GM23338 (cell line): ENCODE results near the gene IGBP1. TPM values are rescaled to one million over a fixed set of nuclear protein-coding genes. Genes with fewer than 3 reads are reported as not detected.
A peak's percentile ranks its signal among the peaks of the same experiment; 100 is the strongest.

Source experiments
- ATAC-seq: fragments of 200-7000 bp; cut with Tn5 transposase; 3 replicates; pipeline ENCODE4 v1.9.1; 2020
- DNase-seq: peaks from one replicate; pipeline ENCODE4 v3.0.0-alpha.2; 2015; ENCODE audit warnings: low spot score
- H2AFZ ChIP-seq: fragments of 200-600 bp; sonication (generic); 2 replicates; pipeline ENCODE4 v1.8.0; 2016; ENCODE audit warnings: antibody characterized with exemption, mild to moderate bottlenecking, moderate library complexity
- H3F3A ChIP-seq: fragments of 200-600 bp; sonication (generic); replicated peaks from 2 replicates; pipeline ENCODE4 v1.8.0; 2017; ENCODE audit warnings: antibody characterized with exemption, mixed run types, low read depth
- H3K27ac ChIP-seq: fragments of 200-600 bp; sonication (generic); 2 replicates; pipeline ENCODE4 v1.6.1; 2016; ENCODE audit warnings: low read depth
- H3K27me3 ChIP-seq: fragments of 200-600 bp; sonication (generic); 2 replicates; pipeline ENCODE4 v1.8.0; 2016; ENCODE audit warnings: mild to moderate bottlenecking, mixed run types, moderate library complexity; ENCODE audit not compliant: insufficient read depth
- H3K36me3 ChIP-seq: fragments of 200-600 bp; sonication (generic); 2 replicates; pipeline ENCODE4 v1.8.0; 2016; ENCODE audit warnings: mild to moderate bottlenecking; ENCODE audit not compliant: insufficient read depth
- H3K4me1 ChIP-seq: fragments of 200-600 bp; sonication (generic); 2 replicates; pipeline ENCODE4 v1.8.0; 2016; ENCODE audit warnings: mild to moderate bottlenecking, moderate library complexity; ENCODE audit not compliant: insufficient read depth
- H3K4me2 ChIP-seq: fragments of 200-600 bp; sonication (generic); 2 replicates; pipeline ENCODE4 v1.7.1; 2017; ENCODE audit warnings: mixed run types
- H3K4me3 ChIP-seq: fragments of 200-600 bp; sonication (generic); 2 replicates; pipeline ENCODE4 v1.6.1; 2016; ENCODE audit warnings: mixed run types
- H3K79me2 ChIP-seq: fragments of 200-600 bp; sonication (generic); replicated peaks from 2 replicates; pipeline ENCODE4 v1.8.0; 2017; ENCODE audit warnings: mild to moderate bottlenecking; ENCODE audit not compliant: insufficient read depth
- H3K9me2 ChIP-seq: fragments of 200-600 bp; sonication (generic); 2 replicates; pipeline ENCODE4 v1.8.0; 2017; ENCODE audit not compliant: insufficient read depth
- H4K20me1 ChIP-seq: fragments of 200-600 bp; sonication (generic); replicated peaks from 2 replicates; pipeline ENCODE4 v1.8.0; 2017; ENCODE audit warnings: mild to moderate bottlenecking; ENCODE audit not compliant: insufficient read depth
- H3K27ac Mint-ChIP-seq: 2 replicates; pipeline ENCODE4 v1.8.0; 2020; ENCODE audit warnings: inconsistent platforms, mild to moderate bottlenecking, moderate library complexity, mixed read lengths
- H3K27me3 Mint-ChIP-seq: 3 replicates; pipeline ENCODE4 v1.8.0; 2022; ENCODE audit warnings: low read depth, mild to moderate bottlenecking, moderate library complexity, mixed read lengths, inconsistent platforms; ENCODE audit not compliant: insufficient read depth, poor library complexity
- H3K36me3 Mint-ChIP-seq: 3 replicates; pipeline ENCODE4 v1.8.0; 2021; ENCODE audit warnings: low read depth, mild to moderate bottlenecking, inconsistent platforms, moderate library complexity, mixed read lengths
- H3K4me1 Mint-ChIP-seq: 3 replicates; pipeline ENCODE4 v1.8.0; 2020; ENCODE audit warnings: mild to moderate bottlenecking, inconsistent platforms, mixed read lengths
- H3K4me3 Mint-ChIP-seq: 3 replicates; pipeline ENCODE4 v1.8.0; 2021; ENCODE audit warnings: moderate library complexity, mild to moderate bottlenecking, inconsistent platforms, mixed read lengths
- H3K9me3 Mint-ChIP-seq: 3 replicates; pipeline ENCODE4 v1.8.0; 2020; ENCODE audit warnings: moderate library complexity, mild to moderate bottlenecking, inconsistent platforms, mixed read lengths
- CREB1 ChIP-seq: fragments of 250-450 bp; sonication (Bioruptor Pico); IDR thresholded peaks from 2 replicates; pipeline ENCODE4 v1.5.0; 2020; ENCODE audit warnings: low read depth, mild to moderate bottlenecking, moderate library complexity
- EZH2 ChIP-seq: fragments of 200-600 bp; sonication (generic); IDR thresholded peaks from one replicate; pipeline ENCODE4 v1.8.0; 2017; ENCODE audit warnings: antibody characterized with exemption, mild to moderate bottlenecking, low read depth; ENCODE audit not compliant: unreplicated experiment
- EZH2phosphoT487 ChIP-seq: fragments of 200-600 bp; sonication (generic); IDR thresholded peaks from one replicate; pipeline ENCODE4 v1.8.1; 2018; ENCODE audit warnings: antibody characterized with exemption; ENCODE audit not compliant: unreplicated experiment
- JUNB ChIP-seq: IDR thresholded peaks from one replicate; pipeline ENCODE4 v1.6.1; 2016; ENCODE audit warnings: antibody characterized with exemption; ENCODE audit not compliant: unreplicated experiment
- NANOG ChIP-seq: IDR thresholded peaks from 2 replicates; pipeline ENCODE4 v1.6.1; 2016; ENCODE audit warnings: antibody characterized with exemption, borderline replicate concordance
- POLR2AphosphoS5 ChIP-seq: IDR thresholded peaks from 2 replicates; pipeline ENCODE4 v1.6.1; 2016; ENCODE audit warnings: antibody characterized with exemption, low read depth
- STAT1 ChIP-seq: IDR thresholded peaks from one replicate; pipeline ENCODE4 v1.6.1; 2016; ENCODE audit warnings: antibody characterized with exemption; ENCODE audit not compliant: unreplicated experiment
- ZNF114 ChIP-seq: fragments of 250-450 bp; sonication (Bioruptor Pico); IDR thresholded peaks from 2 replicates; pipeline ENCODE4 v1.5.0; 2020; ENCODE audit warnings: mild to moderate bottlenecking, moderate library complexity
- ZNF331 ChIP-seq: fragments of 250-450 bp; sonication (Bioruptor Pico); IDR thresholded peaks from 2 replicates; pipeline ENCODE4 v1.5.0; 2020; ENCODE audit warnings: low read depth, mild to moderate bottlenecking, moderate library complexity
- polyA plus RNA-seq: library from polyadenylated mRNA; unstranded; fragments of >200 nt; fragmentation: Nextera tagmentation; extraction: Ambion mirVana; gene quantifications from 2 replicates; pipeline ENCODE4 v1.2.1, GENCODE V29; 2016
- total RNA-seq: library from RNA; depleted of rRNA; stranded (reverse); fragments of >200 nt; shearing (Covaris generic); gene quantifications from 2 replicates; pipeline ENCODE4 v1.2.3, GENCODE V29; 2014
- TF ChIP-seq, protein P1 (sequence below): fragments of 250-450 bp; sonication (Bioruptor Pico); IDR thresholded peaks from 2 replicates; pipeline ENCODE4 v1.5.0; 2020; ENCODE audit warnings: mild to moderate bottlenecking, moderate library complexity
- TF ChIP-seq, protein P2 (sequence below): IDR thresholded peaks from 2 replicates; pipeline ENCODE4 v1.6.1; 2016; ENCODE audit warnings: antibody characterized with exemption
- TF ChIP-seq, protein P3 (sequence below), 2 experiments: fragments of 200-600 bp in 1 of 2; sonication (generic) in 1 of 2; conservative IDR thresholded peaks; 2 replicates each; pipeline versions ENCODE4 v1.5.1 to v1.6.1; 2016 to 2017; ENCODE audit warnings: antibody characterized with exemption in 2 of 2, low read depth in 2 of 2, mild to moderate bottlenecking in 2 of 2, moderate library complexity in 1 of 2
- TF ChIP-seq, protein P4 (sequence below): IDR thresholded peaks from one replicate; pipeline ENCODE4 v1.6.1; 2018; ENCODE audit warnings: antibody characterized with exemption; ENCODE audit not compliant: unreplicated experiment

Gene IGBP1
- total and polyA plus RNA-seq, 2 experiments from 2014 or later, result 36.8 to 38.5 TPM

DNA sequence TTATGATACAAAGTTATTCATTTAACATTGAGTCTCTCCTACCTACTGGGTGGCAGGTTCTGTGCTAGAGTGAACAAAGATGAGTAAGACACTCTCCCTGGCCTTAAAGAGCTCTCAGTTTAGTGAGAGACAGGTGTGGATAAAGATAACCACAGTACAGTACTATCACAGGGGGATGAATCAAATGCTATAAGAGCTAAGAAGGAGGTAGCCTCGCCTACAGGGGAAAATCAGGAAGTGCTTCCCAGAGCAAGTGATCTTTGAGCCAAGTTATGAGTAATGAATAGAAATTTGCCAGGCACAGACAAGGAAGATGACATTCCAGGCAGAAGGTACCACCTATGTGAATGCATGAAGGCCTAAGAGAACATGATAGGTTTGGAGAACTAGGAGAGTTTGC, 3.4 kb upstream of the IGBP1 start:
- DNase-seq (no peak), ATAC-seq (no peak)
- Mint-ChIP-seq H3K4me1 (peaks cover 29% of the 10 kb centered on the region), H3K27ac (no peak overlapping the region), H3K27me3 (peaks cover 5% of the 10 kb centered on the region), H3K36me3 (peaks cover 4% of the 10 kb centered on the region; the same call in 2 of the 3 replicates), H3K4me3 (no peak overlapping the region), H3K9me3 (no peaks in the 10 kb centered on the region; the same call in 1 of the 3 replicates)
- H3K79me2 ChIP-seq, result peaks cover 10% of the 10 kb centered on the region
- H3K27ac ChIP-seq, result peak overlapping the region; percentile 87
- no peak for TF ChIP-seq JUNB
- TF ChIP-seq EZH2, result no peak
- no peak for TF ChIP-seq POLR2AphosphoS5
- TF ChIP-seq NANOG, result no peak
- TF ChIP-seq STAT1, result no peak
- TF ChIP-seq, protein P1, sequence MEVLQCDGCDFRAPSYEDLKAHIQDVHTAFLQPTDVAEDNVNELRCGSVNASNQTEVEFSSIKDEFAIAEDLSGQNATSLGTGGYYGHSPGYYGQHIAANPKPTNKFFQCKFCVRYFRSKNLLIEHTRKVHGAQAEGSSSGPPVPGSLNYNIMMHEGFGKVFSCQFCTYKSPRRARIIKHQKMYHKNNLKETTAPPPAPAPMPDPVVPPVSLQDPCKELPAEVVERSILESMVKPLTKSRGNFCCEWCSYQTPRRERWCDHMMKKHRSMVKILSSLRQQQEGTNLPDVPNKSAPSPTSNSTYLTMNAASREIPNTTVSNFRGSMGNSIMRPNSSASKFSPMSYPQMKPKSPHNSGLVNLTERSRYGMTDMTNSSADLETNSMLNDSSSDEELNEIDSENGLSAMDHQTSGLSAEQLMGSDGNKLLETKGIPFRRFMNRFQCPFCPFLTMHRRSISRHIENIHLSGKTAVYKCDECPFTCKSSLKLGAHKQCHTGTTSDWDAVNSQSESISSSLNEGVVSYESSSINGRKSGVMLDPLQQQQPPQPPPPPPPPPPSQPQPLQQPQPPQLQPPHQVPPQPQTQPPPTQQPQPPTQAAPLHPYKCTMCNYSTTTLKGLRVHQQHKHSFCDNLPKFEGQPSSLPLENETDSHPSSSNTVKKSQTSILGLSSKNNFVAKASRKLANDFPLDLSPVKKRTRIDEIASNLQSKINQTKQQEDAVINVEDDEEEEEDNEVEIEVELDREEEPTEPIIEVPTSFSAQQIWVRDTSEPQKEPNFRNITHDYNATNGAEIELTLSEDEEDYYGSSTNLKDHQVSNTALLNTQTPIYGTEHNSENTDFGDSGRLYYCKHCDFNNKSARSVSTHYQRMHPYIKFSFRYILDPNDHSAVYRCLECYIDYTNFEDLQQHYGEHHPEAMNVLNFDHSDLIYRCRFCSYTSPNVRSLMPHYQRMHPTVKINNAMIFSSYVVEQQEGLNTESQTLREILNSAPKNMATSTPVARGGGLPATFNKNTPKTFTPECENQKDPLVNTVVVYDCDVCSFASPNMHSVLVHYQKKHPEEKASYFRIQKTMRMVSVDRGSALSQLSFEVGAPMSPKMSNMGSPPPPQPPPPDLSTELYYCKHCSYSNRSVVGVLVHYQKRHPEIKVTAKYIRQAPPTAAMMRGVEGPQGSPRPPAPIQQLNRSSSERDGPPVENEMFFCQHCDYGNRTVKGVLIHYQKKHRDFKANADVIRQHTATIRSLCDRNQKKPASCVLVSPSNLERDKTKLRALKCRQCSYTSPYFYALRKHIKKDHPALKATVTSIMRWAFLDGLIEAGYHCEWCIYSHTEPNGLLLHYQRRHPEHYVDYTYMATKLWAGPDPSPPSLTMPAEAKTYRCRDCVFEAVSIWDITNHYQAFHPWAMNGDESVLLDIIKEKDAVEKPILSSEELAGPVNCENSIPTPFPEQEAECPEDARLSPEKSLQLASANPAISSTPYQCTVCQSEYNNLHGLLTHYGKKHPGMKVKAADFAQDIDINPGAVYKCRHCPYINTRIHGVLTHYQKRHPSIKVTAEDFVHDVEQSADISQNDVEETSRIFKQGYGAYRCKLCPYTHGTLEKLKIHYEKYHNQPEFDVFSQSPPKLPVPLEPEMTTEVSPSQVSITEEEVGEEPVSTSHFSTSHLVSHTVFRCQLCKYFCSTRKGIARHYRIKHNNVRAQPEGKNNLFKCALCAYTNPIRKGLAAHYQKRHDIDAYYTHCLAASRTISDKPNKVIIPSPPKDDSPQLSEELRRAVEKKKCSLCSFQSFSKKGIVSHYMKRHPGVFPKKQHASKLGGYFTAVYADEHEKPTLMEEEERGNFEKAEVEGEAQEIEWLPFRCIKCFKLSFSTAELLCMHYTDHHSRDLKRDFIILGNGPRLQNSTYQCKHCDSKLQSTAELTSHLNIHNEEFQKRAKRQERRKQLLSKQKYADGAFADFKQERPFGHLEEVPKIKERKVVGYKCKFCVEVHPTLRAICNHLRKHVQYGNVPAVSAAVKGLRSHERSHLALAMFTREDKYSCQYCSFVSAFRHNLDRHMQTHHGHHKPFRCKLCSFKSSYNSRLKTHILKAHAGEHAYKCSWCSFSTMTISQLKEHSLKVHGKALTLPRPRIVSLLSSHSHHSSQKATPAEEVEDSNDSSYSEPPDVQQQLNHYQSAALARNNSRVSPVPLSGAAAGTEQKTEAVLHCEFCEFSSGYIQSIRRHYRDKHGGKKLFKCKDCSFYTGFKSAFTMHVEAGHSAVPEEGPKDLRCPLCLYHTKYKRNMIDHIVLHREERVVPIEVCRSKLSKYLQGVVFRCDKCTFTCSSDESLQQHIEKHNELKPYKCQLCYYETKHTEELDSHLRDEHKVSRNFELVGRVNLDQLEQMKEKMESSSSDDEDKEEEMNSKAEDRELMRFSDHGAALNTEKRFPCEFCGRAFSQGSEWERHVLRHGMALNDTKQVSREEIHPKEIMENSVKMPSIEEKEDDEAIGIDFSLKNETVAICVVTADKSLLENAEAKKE, result no peak
- TF ChIP-seq, protein P2, sequence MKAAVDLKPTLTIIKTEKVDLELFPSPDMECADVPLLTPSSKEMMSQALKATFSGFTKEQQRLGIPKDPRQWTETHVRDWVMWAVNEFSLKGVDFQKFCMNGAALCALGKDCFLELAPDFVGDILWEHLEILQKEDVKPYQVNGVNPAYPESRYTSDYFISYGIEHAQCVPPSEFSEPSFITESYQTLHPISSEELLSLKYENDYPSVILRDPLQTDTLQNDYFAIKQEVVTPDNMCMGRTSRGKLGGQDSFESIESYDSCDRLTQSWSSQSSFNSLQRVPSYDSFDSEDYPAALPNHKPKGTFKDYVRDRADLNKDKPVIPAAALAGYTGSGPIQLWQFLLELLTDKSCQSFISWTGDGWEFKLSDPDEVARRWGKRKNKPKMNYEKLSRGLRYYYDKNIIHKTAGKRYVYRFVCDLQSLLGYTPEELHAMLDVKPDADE, result no peak
- TF ChIP-seq CREB1 (CRISPR knock-in tag), result no peak
- TF ChIP-seq, protein P3, sequence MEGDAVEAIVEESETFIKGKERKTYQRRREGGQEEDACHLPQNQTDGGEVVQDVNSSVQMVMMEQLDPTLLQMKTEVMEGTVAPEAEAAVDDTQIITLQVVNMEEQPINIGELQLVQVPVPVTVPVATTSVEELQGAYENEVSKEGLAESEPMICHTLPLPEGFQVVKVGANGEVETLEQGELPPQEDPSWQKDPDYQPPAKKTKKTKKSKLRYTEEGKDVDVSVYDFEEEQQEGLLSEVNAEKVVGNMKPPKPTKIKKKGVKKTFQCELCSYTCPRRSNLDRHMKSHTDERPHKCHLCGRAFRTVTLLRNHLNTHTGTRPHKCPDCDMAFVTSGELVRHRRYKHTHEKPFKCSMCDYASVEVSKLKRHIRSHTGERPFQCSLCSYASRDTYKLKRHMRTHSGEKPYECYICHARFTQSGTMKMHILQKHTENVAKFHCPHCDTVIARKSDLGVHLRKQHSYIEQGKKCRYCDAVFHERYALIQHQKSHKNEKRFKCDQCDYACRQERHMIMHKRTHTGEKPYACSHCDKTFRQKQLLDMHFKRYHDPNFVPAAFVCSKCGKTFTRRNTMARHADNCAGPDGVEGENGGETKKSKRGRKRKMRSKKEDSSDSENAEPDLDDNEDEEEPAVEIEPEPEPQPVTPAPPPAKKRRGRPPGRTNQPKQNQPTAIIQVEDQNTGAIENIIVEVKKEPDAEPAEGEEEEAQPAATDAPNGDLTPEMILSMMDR (conservative IDR thresholded peaks at IDR 0.05; ENCODE audit: low read depth in 2 of 2), result no peak
- TF ChIP-seq EZH2phosphoT487, result no peak
- TF ChIP-seq, protein P4, sequence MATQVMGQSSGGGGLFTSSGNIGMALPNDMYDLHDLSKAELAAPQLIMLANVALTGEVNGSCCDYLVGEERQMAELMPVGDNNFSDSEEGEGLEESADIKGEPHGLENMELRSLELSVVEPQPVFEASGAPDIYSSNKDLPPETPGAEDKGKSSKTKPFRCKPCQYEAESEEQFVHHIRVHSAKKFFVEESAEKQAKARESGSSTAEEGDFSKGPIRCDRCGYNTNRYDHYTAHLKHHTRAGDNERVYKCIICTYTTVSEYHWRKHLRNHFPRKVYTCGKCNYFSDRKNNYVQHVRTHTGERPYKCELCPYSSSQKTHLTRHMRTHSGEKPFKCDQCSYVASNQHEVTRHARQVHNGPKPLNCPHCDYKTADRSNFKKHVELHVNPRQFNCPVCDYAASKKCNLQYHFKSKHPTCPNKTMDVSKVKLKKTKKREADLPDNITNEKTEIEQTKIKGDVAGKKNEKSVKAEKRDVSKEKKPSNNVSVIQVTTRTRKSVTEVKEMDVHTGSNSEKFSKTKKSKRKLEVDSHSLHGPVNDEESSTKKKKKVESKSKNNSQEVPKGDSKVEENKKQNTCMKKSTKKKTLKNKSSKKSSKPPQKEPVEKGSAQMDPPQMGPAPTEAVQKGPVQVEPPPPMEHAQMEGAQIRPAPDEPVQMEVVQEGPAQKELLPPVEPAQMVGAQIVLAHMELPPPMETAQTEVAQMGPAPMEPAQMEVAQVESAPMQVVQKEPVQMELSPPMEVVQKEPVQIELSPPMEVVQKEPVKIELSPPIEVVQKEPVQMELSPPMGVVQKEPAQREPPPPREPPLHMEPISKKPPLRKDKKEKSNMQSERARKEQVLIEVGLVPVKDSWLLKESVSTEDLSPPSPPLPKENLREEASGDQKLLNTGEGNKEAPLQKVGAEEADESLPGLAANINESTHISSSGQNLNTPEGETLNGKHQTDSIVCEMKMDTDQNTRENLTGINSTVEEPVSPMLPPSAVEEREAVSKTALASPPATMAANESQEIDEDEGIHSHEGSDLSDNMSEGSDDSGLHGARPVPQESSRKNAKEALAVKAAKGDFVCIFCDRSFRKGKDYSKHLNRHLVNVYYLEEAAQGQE, result no peak
- TF ChIP-seq ZNF114 (CRISPR knock-in tag), result no peak
- no peak for TF ChIP-seq ZNF331 (CRISPR knock-in tag)
- H3F3A ChIP-seq, result no peaks in the 10 kb centered on the region
- peaks cover 33% of the 10 kb centered on the region for H3K4me1 ChIP-seq
- no peaks in the 10 kb centered on the region for H3K27me3 ChIP-seq
- no peaks in the 10 kb centered on the region for H3K36me3 ChIP-seq
- H4K20me1 ChIP-seq, result no peaks in the 10 kb centered on the region
- peak overlapping the region; percentile 74 for H3K4me2 ChIP-seq
- no peak overlapping the region for H2AFZ ChIP-seq
- H3K9me2 ChIP-seq, result no peaks in the 10 kb centered on the region
- H3K4me3 ChIP-seq, result peak overlapping the region; percentile 10
